Stimulated activated CD4-positive, alpha-beta T cell treated with anti-CD3 and anti-CD28 coated beads, Interleukin-12 subunit alpha, Interleukin-12 subunit beta, amount 100 ng/mL, for 48 hours (primary cell): ENCODE data around the gene SDF4.
"Not testable (repeated sequence)": the region's sequence is repeated elsewhere in the genome, so short reads cannot be mapped to it uniquely, and the experiment has no call there.

Source experiments
- DNase-seq, 3 donors: peaks; one replicate each; pipeline ENCODE4 v3.0.0-alpha.2; 2020; ENCODE audit warnings: low read depth in 2 of 3, low spot score in 1 of 3

SDF4 gene

DNA sequence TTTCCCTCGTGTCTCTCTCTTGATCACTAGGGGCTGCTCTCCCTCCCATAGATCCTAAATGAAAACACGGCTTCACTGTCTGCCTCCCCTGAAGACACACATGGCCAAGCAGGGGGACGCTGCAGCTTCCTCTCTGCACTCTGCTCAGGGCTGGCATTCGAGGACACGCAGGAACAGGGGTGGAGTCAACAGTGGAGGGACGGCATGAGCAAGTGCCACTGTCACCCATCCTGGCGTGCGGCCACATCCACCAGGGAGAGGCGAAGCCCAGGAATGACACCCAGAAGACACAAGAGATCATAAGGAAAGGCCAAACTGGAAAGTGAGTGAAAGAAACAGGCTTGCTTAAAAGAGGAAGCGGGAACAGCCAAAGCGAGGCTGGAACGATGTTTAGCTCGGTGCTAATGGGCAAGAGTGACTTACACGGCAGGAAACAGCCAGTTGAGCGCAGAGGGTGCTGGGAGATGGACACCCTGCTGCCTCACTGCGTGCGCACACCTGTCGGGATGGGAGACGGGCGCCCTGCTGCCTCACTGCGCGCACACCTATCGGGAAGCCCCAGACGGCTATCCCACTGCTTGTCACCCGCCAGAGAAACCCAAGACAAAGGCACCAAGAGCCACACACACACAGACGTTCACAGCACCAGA, 28.3 kb upstream of the SDF4 start:
- no peak for DNase-seq

DNA sequence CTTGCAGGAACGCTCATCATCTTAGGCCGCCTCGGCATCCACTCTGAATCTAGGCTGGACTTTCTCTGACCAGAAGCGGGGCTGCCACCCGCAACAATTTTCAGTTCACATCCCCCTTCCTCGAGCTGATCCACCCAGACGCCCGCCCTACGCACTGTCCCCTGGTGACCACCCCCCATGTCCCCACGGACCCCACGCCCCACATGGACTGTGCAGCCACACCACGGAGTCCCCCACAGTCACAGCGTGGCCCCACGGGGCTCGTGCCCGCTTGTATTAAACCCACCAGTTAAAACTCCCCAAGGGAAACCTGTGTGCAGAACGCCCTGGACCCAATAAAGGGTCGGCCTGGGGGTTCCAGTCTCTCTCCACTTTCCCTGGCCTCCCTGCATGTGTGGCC, 27.7 kb upstream of the SDF4 start:
- DNase-seq: no peak

DNA sequence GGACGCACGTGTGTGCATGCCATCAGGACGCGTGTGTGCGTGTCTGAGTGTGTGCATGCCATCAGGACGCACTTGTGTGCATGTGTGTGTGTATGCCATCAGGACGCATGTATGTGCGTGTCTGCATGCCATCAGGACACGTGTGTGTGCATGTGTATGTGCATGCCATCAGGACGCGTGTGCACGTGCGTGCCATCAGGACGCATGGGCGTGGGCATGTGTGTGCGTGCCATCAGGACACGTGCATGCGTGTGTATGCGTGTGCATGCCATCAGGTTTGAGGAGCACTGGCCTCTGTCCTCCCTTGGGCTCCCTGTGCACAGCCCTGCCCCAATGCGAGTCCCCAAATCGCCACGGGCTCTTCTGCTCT, 27.3 kb upstream of the SDF4 start:
- DNase-seq: no peak

DNA sequence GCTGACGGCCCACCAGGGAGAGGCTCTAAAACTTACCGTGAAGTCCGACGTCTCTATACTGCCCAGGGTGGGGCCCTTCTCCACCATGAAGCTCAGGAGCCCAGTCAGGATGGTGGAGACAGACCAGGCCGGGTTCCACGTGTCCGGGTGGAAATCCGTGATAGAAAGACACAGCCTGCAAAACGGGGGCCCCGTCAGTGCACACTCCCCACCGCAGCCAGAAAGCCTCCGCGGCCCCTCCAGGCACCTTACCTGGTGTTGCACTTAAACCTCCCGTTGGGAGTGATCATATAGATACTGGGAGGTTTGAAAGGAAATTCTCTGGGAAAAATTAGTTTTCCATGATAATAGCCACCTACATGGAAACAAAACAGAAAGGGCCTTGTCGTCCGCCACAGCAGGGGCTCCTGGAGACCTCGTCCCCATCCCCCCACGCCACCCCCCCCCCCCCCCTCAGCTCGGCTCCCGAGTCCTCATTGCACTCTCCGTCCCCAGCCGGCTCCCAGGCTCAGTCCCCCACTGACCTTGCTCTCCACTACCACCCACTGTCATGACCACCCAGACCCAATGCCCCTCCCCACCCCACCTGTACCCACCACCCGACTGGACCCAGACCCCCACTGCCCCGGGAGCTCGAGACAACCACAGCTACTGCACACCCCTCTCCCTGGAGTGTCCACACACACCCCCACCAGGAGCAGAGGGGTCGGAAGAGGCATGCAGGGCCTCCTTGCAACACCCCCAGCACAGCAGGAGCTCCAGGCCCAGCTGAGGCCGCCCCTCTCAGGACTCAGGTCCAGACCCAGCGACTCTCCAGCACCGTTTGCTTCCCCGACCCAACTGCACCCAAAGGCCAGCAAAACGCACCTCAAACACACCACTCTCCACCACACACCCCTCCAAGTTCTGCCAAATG, 25.4 kb upstream of the SDF4 start:
- DNase-seq: no peak

DNA sequence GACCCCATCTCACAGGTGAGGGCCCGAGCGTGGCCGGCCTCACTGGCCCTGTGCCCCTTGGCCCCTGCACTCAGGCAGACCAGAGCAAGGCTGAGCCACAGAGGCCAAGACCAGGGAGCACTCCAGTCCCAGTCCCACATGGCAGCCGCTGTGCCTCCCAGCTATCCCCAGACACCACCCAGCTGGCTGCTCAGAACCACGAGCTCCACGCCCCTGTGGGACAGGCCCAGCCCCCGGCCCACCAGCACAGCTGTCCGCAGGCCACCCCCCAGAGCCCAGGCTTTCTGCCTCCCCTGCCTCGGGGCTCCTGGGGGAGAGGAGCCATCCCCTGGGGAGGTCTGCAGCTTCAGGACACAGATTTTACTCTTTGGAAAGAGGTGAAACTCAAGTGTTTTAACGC, 23.8 kb upstream of the SDF4 start:
- no peak for DNase-seq

DNA sequence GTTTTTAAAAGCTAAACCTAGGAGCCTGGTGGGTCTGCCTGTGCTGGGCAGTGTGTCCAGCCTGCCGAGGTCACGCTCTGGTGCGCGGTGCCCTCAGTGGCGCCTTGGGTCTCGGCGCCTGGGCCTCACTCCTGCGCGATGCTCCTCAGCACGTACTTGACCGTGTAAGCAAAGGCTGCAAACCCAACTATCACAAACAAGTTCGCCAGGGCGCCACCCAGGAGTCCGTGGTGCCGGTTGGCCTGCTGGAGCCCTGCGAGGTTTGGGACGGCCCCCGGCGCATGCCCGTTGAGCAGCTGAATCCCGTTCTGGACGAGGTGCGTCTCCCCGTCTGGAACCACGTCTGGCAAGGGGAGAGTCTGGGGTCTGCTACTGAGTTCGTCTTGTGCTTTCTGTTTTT, 23.3 kb upstream of the SDF4 start:
- no peak for DNase-seq

DNA sequence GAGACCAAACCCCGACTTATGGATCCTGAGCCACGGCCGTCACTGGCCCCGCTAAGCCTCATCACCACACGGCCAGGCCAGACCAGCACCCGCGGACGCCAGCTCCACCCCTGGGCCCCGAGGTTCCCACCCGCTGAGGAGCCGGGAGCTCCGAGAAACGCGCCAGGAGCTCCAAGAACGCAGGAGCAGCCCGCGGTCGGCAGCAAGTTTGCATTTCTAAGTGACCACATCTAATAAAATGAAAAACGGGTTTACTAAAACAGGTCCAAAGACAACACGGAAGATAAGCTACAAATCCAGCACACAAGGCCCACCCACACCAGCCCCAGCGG, 22.8 kb upstream of the SDF4 start:
- DNase-seq: no peak

DNA sequence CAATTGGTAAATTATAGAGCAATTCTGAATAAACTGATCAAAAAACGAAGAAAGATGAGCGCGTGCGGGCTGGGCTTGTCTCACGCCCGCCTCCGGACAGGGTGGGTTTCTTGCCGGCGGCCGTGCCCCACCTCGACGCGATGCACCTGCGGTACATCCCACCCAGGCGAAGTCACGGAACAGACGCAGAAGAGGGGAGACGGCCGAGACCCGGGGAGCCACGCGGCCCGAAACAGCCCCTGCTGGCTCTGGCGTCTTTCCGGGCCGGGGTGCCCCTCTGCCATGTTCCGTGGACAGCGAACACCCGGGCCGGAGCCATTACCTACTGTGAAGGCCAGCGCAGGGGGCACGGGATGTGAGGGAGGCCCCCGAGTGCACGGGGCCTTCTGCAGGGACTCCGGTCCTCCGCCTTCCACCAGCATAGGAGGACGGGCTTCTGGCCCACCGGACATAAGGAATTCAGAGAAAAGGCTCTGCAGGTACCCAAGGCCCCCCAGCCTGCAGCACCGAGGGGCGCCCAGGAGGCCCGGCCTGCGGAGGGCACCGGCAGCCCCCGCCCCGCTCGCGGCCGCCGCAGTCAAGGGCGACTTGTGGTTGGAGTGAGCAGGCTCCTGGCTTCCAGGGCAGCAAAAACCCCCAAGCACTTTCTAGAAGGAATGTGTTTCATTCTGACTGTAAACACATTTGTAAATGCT, 22.3 kb upstream of the SDF4 start:
- DNase-seq: no peak

DNA sequence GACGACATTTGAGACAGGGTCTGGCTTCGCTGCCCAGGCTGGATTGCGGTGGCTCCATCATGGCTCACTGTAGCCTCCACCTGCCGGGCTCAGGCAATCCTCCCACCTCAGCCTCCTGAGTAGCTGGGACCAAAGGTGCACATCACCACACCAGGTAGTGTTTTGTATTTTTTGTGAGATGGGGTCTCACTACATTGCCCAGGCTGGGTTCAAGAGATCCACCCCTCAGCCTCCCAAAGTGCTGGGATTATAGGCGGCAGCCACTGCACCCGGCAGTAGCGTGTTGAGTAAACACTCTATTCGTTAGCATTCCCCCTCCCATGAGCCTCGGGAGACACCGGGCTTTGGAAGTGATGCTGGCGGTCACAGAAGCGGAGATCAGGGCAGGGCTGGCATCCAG, 21.5 kb upstream of the SDF4 start:
- no peak for DNase-seq

DNA sequence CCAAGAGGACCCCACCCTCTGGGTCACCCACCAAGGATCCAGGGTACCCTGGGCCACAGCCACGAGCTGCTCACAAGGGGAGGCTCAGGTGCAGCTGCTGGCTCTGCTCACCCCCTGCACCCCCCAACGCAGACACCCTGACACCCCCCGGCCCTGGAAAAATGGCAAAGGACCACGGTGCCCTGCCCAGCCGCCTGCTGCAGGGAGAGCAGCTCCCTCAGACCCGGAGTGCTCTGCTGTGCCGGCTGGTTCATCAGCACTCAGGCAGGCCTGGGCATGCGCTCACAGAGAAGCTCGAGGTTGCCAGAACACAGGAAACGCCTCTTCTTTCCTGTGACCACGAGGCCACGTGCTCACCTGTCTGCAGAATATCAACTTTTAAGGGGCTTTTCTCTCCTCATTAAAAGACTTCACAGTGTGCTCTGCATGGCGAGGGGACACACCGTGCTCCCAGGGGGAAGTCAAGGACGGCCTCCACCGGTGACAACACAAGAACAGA, 19.0 kb upstream of the SDF4 start:
- DNase-seq: peak; percentile 36 to 60 (median 42)

DNA sequence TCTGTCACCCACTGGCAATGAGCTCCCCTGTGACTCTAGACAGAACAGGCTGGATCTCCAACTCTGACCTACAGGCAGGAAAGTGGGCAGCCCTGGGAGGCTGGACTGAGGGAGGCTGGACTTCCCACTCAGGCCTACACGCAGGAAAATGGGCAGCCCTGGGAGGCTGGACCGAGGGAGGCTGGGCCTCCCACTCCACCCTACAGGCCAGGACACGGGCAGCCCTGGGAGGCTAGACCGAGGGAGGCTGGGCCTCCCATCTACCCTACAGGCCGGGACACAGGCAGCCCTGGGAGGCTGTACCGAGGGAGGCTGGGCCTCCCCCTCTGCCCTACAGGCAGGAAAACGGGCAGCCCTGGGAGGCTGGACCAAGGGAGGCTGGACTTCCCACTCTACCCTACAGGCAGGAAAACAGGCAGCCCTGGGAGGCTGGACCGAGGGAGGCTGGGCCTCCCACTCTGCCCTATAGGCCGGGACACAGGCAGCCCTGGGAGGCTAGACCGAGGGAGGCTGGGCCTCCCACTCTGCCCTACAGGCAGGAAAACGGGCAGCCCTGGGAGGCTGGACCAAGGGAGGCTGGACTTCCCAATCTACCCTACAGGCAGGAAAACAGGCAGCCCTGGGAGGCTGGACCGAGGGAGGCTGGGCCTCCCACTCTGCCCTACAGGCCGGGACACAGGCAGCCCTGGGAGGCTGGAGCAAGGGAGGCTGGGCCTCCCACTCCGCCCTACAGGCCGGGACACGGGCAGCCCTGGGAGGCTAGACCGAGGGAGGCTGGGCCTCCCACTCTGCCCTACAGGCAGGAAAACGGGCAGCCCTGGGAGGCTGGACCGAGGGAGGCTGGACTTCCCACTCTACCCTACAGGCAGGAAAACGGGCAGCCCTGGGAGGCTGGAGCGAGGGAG, 16.5 kb upstream of the SDF4 start:
- not testable (repeated sequence) for DNase-seq

DNA sequence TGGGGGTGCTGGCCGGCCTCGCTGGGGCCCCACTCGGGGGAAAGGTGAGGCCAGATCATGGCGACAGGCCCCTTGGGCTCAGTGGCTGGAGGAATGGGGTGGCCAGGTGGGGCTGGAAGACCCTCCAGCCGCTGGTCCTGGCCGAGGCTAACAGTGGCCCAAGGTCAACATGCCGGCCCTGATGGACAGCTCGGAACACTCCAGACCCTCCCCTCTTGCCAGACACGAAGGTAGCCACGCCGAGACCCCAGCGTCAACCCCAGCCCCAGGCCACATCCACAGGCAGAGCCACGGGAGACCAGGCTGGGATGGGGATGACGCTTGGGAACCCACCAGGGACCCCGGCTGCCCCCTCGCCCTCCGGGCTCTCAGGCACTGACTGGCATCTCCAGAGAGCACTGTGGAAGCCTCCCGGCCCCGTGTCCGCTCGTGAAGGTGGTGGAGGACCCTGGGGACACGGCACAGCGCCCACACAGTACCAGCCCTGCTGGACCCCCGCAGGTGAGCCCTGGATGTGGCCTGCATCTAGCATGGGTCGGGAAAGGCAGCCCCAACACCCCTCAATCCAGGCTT, 15.6 kb upstream of the SDF4 start:
- DNase-seq: no peak

DNA sequence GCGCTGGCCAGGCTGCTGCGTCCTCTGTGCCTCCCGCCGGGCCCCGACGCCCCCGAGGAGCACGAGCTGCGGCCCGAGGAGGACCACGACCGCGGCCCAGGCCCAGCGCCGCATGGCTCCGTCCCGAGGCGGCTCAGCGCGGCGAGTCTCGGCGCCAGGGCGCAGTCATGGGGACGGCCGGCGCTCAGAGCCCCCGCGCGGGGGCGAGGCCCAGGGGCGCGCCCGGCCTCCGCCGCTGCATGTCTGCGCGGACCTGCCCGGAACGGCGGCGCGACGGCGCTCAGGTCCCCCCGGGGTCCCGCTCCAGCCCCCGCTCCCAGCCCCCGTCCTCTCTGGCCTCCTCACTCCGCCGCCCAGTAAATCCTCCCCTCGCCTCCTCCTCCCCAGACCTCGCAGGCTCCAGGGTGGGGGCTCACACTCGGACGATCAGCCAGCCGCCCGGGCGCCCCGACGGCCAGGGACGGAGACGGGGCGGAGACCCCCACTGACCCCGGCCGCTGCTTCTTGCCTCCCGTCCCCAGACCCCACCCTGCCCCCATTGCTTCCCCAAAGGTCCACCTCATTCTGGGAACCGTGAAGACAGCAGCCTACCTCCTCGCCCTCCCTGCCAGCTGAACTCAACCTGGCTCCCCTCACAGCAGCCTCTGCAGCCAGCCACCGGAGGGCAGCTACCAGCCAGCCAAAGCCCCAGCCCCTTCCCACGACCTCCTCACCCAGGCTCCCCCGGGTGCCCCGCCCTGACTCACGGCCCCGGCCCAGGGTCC, 15.0 kb upstream of the SDF4 start, which contains the start of gene C1QTNF12:
Gene C1QTNF12, minus strand, starts transcription at position 146 of the 764 bp plus-strand sequence. Its CDS starts 32 bp downstream, at position 114.
- no peak for DNase-seq

DNA sequence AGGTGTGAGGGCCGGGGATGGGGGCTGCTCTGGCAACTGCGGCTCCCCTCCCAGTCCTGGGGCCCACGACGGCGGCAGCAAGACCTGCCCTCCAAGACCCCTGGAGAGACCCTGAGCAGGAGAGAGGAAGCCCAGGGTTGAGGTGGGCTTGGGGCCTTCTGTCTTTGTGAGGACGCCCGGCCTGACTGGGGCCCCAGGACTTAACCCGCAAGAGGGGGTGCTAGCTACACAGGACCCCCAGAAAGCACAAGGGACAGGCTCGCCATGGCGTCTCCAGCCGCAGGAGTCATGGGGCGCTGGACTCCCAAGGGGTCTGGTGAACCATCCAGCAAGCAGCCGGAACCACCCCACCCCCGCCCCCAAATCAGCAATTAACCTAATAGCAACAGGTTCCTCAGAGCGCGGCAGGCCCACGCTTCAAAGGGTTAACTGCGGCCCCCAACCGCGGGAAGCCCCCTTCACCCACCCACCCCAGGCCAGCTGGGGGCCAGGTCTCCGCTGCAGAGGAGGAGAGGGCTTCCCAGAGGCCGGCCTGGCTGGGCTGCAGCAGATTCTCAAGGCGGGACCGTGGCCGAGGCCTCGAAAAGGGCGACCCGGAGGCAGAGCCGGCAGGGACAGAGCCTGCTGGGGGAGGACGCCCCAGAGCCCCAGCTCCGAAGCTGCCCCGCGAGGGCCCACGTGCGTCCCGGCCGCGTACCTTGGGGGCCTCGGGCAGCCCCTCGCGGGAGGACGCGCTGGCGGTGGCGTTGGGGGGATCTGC, 14.2 kb upstream of the SDF4 start:
- no peak for DNase-seq

DNA sequence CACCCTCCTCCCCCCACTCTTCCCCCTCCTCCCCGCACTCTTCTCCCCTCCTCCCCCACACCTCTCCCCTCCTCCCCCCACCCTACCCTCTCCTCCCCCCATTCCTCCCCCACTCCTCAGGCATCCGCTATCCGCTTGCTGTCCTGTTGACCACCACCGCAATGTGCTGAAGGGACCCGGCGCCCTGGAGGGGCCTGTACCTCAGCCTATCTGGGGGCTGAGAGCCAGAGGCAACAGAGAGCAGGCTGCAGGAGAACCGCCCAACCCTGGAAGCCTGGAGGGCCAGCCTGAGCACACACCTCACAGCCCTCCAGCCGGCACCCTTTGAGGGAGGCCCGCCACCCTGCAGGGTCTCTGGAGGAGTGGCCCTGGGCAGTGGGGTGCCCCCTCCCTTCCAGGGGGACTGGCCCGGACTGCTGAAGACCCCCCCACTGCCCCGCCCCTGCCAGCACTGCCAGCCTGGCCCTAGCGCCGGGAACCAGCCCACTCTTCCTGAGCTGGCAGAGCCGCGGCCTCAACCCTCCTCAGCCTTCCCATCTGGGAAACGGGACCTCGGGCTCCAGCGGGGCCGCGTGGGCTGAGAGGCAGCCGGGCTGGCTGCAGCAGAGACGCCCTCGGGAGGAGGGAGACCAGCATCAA, 13.5 kb upstream of the SDF4 start:
- DNase-seq: no peak

DNA sequence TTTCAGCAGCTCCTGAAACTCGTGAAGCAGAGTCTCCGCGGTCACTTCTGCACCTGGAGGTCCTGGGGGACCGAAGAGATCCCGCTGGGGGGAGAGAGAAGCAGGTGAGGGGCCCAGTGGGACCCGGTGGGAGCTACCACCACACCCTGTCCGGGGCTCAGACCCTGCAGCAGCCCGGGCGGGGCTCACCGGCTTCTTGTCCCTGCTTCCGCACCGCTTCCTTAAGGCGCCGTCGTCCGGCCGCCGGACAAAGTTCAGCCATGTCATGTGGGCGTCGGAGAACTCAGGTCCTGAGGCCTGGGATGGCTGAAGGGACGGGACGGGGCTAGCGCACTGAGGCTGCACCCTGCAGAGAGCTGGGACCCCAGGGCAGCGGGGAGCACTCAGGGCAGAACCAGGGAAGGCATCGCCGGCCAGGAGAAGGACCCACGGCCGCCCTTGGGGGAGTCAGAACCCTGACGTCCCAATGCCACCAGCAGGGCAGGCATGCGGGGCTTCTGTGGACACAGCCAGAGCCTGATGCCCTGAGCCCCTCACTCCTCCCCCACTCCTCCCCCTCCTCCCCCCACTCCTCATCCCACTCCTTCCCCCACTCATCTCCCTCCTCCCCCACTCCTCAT, 12.5 kb upstream of the SDF4 start:
- no peak for DNase-seq

DNA sequence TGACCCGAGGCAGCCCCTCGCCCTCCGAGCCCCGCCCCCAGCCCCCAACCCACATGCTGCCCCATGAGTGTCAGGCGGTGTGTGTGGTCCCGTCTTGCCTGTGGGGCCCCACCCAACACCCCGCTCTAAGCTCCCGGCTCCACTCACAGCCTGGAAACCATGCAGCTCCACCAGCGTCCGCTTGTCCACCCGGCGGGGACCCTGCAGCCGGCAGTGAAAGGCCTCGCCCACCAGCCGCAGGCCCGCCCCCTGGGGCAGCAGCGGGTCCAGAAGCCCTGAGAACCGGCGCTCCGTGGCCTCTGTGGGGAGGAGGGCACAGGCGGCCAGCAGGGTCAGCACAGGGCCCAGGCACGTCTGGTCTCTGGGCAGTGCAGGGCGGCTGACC, 12.0 kb upstream of the SDF4 start:
- no peak for DNase-seq

DNA sequence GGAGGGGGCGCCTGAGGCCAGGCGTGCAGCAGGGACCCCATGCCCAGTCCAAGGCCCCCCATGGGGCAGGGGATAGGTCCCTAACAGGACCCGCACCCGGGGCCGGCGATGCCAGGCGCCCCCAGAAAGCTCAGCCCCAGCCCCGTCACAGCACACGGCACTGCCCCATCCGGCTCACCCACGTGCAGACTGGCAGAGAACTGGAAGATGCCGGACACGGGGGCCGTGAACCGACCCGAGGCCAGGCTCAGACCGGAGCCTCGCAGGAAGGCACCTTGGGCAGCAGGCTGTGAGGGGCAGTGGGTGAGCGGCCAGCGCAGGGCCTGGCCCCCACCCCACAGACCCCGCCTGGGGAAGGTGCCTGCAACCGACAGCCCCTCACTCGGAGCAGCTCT, 11.5 kb upstream of the SDF4 start:
- DNase-seq: no peak
